H1 (cell line): ENCODE data around the gene ARSI. TPM values are rescaled to one million over a fixed set of nuclear protein-coding genes. Genes with fewer than 3 reads are reported as not detected.

Experiments
- HDAC6 ChIP-seq: IDR thresholded peaks from one replicate; pipeline ENCODE4 v1.7.1; 2012; ENCODE audit warnings: low read depth, mild to moderate bottlenecking, inconsistent platforms, low read length, moderate library complexity
- RFX5 ChIP-seq: IDR thresholded peaks from 2 replicates; pipeline ENCODE4 v1.6.1; 2011; ENCODE audit warnings: low read depth, low read length, improper control_type of control experiment, borderline replicate concordance
- polyA plus RNA-seq, 7 experiments: library from polyadenylated mRNA; depleted of rRNA in 3 of 7; stranded (reverse) in 5 of 7; unstranded in 2 of 7; fragments of >200 nt in 5 of 7; fragments of 200-250 nt in 2 of 7; gene quantifications; 1 replicate in 5 of 7; 2 replicates in 1 of 7; 4 replicates in 1 of 7; pipeline versions ENCODE4 v1.2.1 to v1.2.3, GENCODE V29; 2011 to 2013; ENCODE audit warnings: missing spikeins in 2 of 7, mixed read lengths in 2 of 7
- total RNA-seq: library from RNA; stranded (reverse); fragmentation: NEBNext Ultra II Directional; extraction: Animal tissue kit (Norgen Biotek cat#: 25700); gene quantifications from 2 replicates; pipeline ENCODE4 v1.2.1, GENCODE V29; 2021
- TF ChIP-seq, protein P1 (sequence below): IDR thresholded peaks from 2 replicates; pipeline ENCODE4 v1.6.1; 2011; ENCODE audit warnings: low read depth, mild to moderate bottlenecking, low read length; ENCODE audit not compliant: insufficient read depth

Gene ARSI
- total and polyA plus RNA-seq, 2 of the 8 experiments (the other 6 are each of a cell fraction or from before 2014, with no cell fraction given): 4.5 to 6.7 TPM

DNA sequence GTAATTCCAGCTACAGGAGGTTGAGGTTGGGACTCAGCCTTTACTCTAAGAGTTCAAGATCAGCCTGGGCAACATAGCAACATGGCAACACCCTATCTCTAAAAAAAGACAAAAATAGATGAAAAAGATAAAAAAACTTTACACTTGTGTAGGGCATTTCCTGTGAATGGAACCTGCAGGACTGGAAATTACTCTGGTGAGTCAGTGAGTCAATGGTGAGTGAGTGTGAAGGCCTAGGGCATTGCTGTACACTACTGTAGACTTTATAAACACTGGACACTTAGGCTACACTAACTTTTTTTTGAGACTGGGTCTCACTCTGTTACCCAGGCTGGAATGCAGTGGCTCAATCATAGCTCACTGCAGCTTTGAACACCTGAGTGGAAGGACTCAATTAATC is 19.5 kb upstream of the ARSI start (continued):
- TF ChIP-seq, protein P1, sequence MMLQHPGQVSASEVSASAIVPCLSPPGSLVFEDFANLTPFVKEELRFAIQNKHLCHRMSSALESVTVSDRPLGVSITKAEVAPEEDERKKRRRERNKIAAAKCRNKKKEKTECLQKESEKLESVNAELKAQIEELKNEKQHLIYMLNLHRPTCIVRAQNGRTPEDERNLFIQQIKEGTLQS: no peak
- no peak for TF ChIP-seq RFX5
- no peak for TF ChIP-seq HDAC6
